SJCRH30 (cell line): ENCODE measurements around the gene SRC. TPM values are rescaled to one million over a fixed set of nuclear protein-coding genes. Genes with fewer than 3 reads are reported as not detected.
A peak's percentile ranks its signal among the peaks of the same experiment; 100 is the strongest.

ENCODE experiments used
- DNase-seq, 2 experiments: peaks; one replicate each; pipeline ENCODE4 v3.0.0-alpha.2; 2015 to 2020
- H3K27ac ChIP-seq: fragments of 250-450 bp; sonication (Bioruptor Pico); 2 replicates; pipeline ENCODE4 v1.5.1; 2020; ENCODE audit warnings: mild to moderate bottlenecking, moderate library complexity
- H3K27me3 ChIP-seq: fragments of 250-450 bp; sonication (Bioruptor Pico); 2 replicates; pipeline ENCODE4 v1.5.1; 2020; ENCODE audit warnings: mild to moderate bottlenecking, moderate library complexity
- H3K36me3 ChIP-seq: fragments of 250-450 bp; sonication (Bioruptor Pico); 2 replicates; pipeline ENCODE4 v1.5.1; 2020; ENCODE audit warnings: mild to moderate bottlenecking, moderate library complexity
- H3K4me1 ChIP-seq: fragments of 250-450 bp; sonication (Bioruptor Pico); 2 replicates; pipeline ENCODE4 v1.5.1; 2020; ENCODE audit warnings: mild to moderate bottlenecking, moderate library complexity
- H3K4me3 ChIP-seq: fragments of 250-450 bp; sonication (Bioruptor Pico); 2 replicates; pipeline ENCODE4 v1.5.1; 2020; ENCODE audit warnings: mild to moderate bottlenecking, moderate library complexity
- H3K9me3 ChIP-seq: fragments of 250-450 bp; sonication (Bioruptor Pico); replicated peaks from 2 replicates; pipeline ENCODE4 v1.5.1; 2020; ENCODE audit warnings: mild to moderate bottlenecking, moderate library complexity
- total RNA-seq: library from RNA; depleted of rRNA; stranded (reverse); fragments of >200 nt; shearing (Covaris generic); gene quantifications from 2 replicates; pipeline ENCODE4 v1.2.3, GENCODE V29; 2014

Gene SRC
- total RNA-seq, 1 experiment from 2014 or later: 15.4 TPM

- H3K27ac ChIP-seq: no peak overlapping the region
Observed at GRCh38 chr20:37323985-37324384, 22.0 kb upstream of the SRC start.

DNA sequence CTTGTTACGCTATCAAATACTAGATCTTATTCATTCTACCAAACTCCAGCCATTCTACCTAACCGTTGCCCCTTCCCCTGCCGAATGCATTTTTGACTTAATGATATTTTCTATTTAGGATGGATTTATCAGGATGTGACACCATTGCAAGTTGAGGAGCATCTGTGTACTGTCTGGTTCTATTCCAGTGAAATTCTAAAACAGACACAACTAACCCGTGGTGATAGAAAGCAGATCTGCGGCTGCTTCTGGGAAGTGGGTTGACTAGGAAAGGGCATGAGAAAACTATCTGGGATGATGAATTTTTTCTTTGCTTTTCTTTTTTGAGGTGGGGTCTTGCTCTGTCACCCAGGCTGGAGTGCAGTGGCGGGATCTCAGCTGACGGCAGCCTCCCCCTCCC is 20.7 kb upstream of the SRC start:
- H3K27me3 ChIP-seq: no peaks in the 10 kb centered on the region
- no peak for DNase-seq
- no peak overlapping the region for H3K4me3 ChIP-seq
- no peak overlapping the region for H3K27ac ChIP-seq
- H3K4me1 ChIP-seq: no peaks in the 10 kb centered on the region
- H3K9me3 ChIP-seq: no peaks in the 10 kb centered on the region
- no peaks in the 10 kb centered on the region for H3K36me3 ChIP-seq

More at GRCh38 chr20:37323985-37324384, 22.0 kb upstream of the SRC start:
- no peaks in the 10 kb centered on the region for H3K4me1 ChIP-seq
- no peak for DNase-seq
- no peaks in the 10 kb centered on the region for H3K9me3 ChIP-seq
- no peaks in the 10 kb centered on the region for H3K36me3 ChIP-seq
- H3K4me3 ChIP-seq: no peak overlapping the region
- H3K27me3 ChIP-seq: no peaks in the 10 kb centered on the region

DNA sequence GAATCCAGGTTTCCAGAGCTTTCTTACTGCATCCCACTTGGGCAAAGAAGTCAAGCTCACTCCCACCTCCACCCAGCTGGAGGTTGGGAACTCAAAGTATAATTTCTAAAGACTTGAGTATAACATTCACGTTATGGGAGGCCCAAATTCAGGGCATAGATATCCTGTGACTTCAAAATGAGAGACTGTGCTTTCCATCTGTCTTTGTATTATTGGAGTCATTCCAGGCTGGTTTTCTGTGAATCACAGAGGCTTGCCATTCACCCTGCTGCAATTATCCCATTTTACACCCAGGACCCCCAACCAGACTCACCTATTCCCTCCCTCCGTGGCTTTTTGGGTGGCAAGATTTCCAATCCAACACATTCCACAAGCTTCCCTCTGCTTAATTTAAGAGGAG is 19.3 kb upstream of the SRC start:
- H3K4me1 ChIP-seq: peaks cover 2% of the 10 kb centered on the region
- no peaks in the 10 kb centered on the region for H3K36me3 ChIP-seq
- H3K27me3 ChIP-seq: no peaks in the 10 kb centered on the region
- H3K9me3 ChIP-seq: no peaks in the 10 kb centered on the region
- no peak for DNase-seq
- H3K4me3 ChIP-seq: no peak overlapping the region
- no peak overlapping the region for H3K27ac ChIP-seq

GRCh38 chr20:37327748-37328147 is 18.2 kb upstream of the SRC start:
- DNase-seq: no peak
- H3K4me3 ChIP-seq: no peak overlapping the region
- no peaks in the 10 kb centered on the region for H3K9me3 ChIP-seq
- H3K27ac ChIP-seq: no peak overlapping the region
- H3K4me1 ChIP-seq: peaks cover 12% of the 10 kb centered on the region
- no peaks in the 10 kb centered on the region for H3K27me3 ChIP-seq
- no peaks in the 10 kb centered on the region for H3K36me3 ChIP-seq

DNA sequence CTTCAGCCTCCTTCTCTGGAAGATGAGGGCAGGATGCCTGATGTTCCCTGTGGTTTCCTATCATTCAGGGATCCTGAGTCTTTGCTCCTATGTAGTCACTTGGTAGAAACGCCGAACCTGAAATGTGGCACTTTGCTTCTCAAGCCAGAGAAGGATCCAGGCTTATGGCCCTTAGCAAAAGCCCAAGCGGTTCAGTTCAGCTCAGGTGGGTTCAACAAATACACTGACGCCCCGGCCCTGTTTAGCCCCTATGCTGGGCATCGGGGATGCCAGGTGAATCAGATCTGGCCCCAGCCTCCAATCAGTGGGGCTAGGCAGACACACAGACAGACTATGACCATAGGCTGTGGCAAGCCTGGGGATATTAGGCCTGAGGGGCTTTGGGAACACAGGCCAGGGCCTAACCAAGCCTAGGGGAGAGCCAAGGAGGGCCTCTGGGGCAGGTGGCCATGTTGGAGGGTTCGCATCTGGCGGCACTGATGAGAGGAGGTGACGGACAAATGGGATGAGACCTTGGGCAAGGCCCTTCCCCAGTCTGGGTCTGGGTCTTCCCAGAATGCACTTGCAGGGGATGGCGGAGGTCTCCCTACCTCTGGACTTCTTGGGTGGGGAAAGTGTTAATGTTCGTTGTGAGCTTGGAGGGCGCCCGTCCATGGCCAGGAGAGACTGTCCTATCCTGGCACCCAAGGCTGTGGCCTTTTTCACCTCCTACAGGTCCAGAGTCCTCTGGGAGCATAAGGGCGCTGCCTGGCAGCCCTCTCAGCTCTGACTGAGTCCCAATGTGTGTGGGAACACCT is 17.6 kb upstream of the SRC start:
- no peak for DNase-seq
- no peaks in the 10 kb centered on the region for H3K36me3 ChIP-seq
- no peaks in the 10 kb centered on the region for H3K27me3 ChIP-seq
- no peak overlapping the region for H3K4me3 ChIP-seq
- peaks cover 14% of the 10 kb centered on the region for H3K4me1 ChIP-seq
- no peak overlapping the region for H3K27ac ChIP-seq
- no peaks in the 10 kb centered on the region for H3K9me3 ChIP-seq

DNA sequence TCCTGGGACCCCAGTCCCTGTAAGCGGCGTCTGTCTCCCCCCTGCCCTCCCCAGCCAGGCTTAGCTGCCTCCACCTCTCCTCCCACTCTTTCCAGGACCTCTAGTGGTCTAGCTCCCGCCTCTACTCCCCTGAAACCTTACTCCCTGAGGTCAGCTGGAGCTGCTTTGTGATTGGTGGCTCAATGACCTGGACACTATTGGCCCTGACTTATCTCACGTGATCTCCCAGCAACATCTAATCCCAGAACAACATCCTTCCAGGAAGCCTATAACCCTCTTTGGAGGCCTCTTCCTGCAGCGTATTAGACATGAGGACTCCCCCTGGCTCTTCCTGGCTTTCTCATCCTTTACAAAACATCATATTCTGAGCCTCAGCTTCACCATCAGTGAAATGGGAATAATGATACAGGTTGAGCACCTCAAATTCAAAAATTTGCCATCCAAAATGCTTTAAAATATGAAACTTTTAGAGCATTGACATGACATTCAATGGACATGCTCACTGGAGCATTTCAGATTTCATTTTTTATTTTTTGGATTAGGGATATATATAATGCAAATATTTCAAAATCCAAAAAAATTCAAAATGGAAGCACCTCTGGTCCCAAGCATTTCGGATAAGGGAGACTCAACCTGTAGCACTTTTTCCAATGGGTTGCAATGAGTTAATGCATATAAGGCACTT is 16.3 kb upstream of the SRC start:
- peak in 1 of 2 experiments; percentile 60 for DNase-seq
- H3K36me3 ChIP-seq: no peaks in the 10 kb centered on the region
- H3K27ac ChIP-seq: no peak overlapping the region

DNA sequence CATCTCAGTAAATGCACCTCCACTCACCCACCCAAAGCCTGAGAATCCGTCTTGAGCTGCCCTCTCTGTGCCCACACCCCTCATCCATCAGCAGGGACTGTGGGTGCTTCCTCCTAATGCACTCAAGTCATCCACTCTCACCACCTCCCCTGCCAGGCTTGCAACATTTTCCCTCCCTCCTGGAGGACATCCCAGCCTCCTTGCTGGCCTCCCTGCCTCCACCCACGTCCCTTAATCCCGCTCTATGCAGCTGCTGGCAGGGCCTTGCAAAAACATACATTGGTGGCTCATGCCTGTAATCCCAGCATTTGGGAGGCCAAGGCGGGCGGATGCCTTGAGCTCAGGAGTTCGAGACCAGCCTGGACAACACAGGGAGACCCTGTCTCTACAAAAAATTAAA is 15.6 kb upstream of the SRC start:
- Histone ChIP-seq H3K27ac (no peak overlapping the region), H3K4me1 (peaks cover 14% of the 10 kb centered on the region), H3K36me3 (no peaks in the 10 kb centered on the region), H3K9me3 (no peaks in the 10 kb centered on the region), H3K27me3 (no peaks in the 10 kb centered on the region), H3K4me3 (no peak overlapping the region)
- no peak for DNase-seq

More for the DNA sequence above, 16.3 kb upstream of the SRC start:
- H3K4me3 ChIP-seq: no peak overlapping the region
- peaks cover 14% of the 10 kb centered on the region for H3K4me1 ChIP-seq
- no peaks in the 10 kb centered on the region for H3K9me3 ChIP-seq
- H3K27me3 ChIP-seq: no peaks in the 10 kb centered on the region

GRCh38 chr20:37331060-37331857 is 14.7 kb upstream of the SRC start:
- Histone ChIP-seq H3K36me3 (no peaks in the 10 kb centered on the region), H3K27me3 (no peaks in the 10 kb centered on the region), H3K9me3 (no peaks in the 10 kb centered on the region), H3K4me3 (no peak overlapping the region), H3K4me1 (peaks cover 14% of the 10 kb centered on the region), H3K27ac (peak overlapping the region; percentile 28)
- no peak for DNase-seq

GRCh38 chr20:37333130-37333847 is 12.7 kb upstream of the SRC start:
- H3K9me3 ChIP-seq: no peaks in the 10 kb centered on the region
- H3K4me1 ChIP-seq: peaks cover 14% of the 10 kb centered on the region
- H3K4me3 ChIP-seq: no peak overlapping the region
- H3K27ac ChIP-seq: no peak overlapping the region
- no peaks in the 10 kb centered on the region for H3K27me3 ChIP-seq
- no peaks in the 10 kb centered on the region for H3K36me3 ChIP-seq
- no peak for DNase-seq

DNA sequence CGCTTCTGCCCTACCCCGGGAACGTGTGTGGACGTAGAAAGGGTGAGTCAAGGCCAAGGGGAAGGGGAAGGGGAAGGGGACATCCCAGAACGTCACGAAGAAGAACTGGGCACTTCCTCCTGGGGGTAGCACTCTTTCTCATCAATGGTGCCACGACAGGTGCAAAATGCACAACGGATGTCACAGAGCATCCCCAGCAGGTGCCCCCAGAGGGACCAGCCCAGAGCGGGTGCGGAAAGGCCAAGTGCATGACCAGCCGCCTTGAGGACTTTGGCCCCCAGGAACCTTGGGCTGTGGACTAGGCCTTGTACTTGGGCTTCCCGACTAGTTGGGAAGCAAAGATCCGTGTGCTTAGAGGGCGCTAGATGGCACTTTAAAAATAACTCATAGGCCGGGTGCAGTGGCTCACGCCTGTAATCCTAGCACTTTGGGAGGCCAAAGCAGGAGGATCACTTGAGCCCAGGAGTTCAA is 12.1 kb upstream of the SRC start:
- H3K4me1 ChIP-seq: peaks cover 14% of the 10 kb centered on the region
- H3K27me3 ChIP-seq: no peaks in the 10 kb centered on the region
- no peak overlapping the region for H3K27ac ChIP-seq
- H3K9me3 ChIP-seq: no peaks in the 10 kb centered on the region
- DNase-seq: no peak
- H3K4me3 ChIP-seq: no peak overlapping the region
- no peaks in the 10 kb centered on the region for H3K36me3 ChIP-seq

DNA sequence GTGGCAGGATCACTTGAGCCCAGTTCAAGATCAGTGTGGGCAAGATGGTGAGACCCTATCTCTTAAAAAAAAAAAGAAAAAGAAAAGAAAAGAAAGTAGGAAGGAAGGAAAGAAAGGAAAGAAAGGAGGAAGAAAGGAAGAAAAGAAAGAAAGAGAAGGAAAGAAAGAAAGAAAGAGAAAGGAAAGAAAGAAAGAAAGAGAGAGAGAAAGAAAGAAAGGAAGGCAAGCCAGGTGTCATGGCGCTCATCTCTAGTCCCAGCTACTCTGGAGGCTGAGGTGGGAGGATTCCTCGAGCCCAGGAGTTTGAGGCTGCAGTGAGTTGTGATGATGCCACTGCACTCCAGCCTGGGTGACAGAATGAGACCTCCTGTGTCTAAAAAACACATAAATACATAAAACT is 11.5 kb upstream of the SRC start:
- H3K4me3 ChIP-seq: no peak overlapping the region
- no peaks in the 10 kb centered on the region for H3K27me3 ChIP-seq
- no peak overlapping the region for H3K27ac ChIP-seq
- no peaks in the 10 kb centered on the region for H3K36me3 ChIP-seq
- H3K9me3 ChIP-seq: no peaks in the 10 kb centered on the region
- no peak for DNase-seq
- H3K4me1 ChIP-seq: peaks cover 14% of the 10 kb centered on the region

DNA sequence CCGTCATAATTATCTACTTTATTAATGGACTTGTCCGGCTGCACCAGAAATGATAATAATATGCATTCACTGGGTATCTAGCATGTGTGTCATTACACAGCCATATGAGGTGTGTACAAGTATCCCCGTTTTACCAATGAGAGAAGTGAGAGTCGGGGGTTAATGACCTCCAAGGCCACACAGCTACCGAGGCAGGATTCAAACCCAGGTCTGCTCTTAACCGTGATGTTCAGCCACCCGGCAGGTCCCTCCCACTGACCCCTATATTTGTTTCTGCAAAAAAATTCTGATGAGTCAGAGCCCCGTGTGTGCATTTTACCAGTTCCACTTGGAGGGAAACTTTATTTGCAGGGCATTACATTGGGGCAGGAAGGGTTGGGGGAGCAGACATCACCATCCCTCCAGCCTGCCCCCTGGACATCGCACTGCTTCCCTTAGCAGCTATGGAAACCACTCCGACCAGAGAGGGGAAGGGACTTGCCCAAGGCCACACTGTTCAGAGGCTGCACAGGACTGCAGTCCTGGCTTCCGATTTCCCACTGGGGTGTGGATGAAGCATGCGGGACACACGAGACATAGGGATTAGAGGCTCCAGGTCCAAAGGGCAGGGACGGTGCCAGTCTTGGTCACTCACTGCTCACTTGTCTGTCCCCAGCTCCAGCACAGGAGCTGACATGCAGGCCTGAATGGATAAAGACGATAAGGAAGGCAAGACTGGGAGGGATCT is 10.1 kb upstream of the SRC start:
- peaks cover 14% of the 10 kb centered on the region for H3K4me1 ChIP-seq
- H3K9me3 ChIP-seq: no peaks in the 10 kb centered on the region
- no peaks in the 10 kb centered on the region for H3K27me3 ChIP-seq
- H3K36me3 ChIP-seq: no peaks in the 10 kb centered on the region
- no peak for DNase-seq
- H3K4me3 ChIP-seq: no peak overlapping the region
- no peak overlapping the region for H3K27ac ChIP-seq

DNA sequence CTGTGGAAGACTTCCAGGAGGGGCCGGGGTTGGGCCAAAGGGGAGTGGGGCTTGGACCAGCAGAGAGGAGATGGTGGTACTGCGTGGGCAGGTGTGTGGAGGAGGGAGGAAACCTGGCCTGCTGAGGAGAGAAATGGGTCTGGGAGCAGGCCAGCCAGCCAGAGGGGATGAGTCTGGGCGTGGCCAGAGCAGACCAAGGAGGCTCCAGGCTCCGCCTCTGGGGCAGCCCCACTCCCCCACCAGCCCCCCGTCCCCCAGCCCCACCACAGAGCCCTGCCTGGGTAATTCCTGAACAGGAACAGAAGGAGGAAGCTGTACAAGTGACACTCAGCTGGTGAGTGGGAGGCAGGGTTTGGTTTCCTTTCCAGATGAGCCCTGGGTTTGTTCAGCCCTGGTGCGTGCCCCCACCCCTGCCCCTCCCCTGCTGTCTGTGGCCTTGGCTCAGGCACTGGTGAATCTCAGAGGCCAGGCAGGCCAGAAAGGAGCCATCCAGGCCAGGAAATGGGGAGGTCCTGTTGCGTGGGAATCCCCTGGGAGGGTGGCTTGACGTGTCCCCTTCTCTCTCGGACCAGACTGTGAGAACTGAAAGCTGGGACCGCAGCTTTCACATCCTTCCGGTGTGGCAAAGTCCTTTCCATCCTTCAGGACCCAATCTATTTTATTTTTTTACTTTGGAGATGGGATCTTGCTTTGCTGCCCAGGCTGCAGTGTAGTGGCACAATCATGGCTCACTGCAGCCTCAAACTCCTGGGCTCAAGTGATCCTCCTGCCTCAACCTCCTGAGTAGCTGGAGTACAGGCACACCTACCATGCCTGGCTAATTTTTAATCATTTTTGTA is 9.4 kb upstream of the SRC start:
- DNase-seq: no peak
- Histone ChIP-seq H3K9me3 (no peaks in the 10 kb centered on the region), H3K27ac (no peak overlapping the region), H3K36me3 (no peaks in the 10 kb centered on the region), H3K4me1 (peaks cover 13% of the 10 kb centered on the region), H3K27me3 (no peaks in the 10 kb centered on the region), H3K4me3 (no peak overlapping the region)
